ENCODE results near the gene ROR2. TPM values are rescaled to one million over a fixed set of nuclear protein-coding genes. Genes with fewer than 3 reads are reported as not detected.

The ROR2 gene
- total and polyA plus RNA-seq, 7 donors = 0.46 to 81.7 (median 51.4) TPM

DNA sequence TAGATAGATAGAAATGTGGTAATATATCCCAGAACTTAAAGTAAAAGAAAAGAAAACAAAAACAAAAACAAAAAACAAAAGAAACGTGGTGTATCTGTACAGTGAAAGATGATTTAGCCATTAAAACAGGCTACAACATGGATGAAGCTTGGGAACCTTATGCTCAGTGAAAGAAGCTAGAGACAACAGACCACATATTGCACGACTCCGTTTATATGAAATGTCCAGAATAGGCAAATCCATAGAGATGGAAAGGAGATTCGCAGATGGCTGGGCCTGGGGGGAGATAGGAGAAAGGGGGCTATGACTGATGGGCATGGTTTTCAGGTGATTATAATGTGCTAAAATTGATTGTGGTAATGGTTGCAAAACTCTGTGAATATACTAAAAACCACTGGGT is 86.6 kb downstream of the ROR2 start:
- DNase-seq = no peak
- TF ChIP-seq EP300 (IDR thresholded peaks at IDR 0.05) = no peak
- Histone ChIP-seq H3K36me3 (no peaks in the 10 kb centered on the region), H3K4me1 (peaks cover 0 to 45% (median 29%) of the 10 kb centered on the region in 4 donors), H3K4me3 (no peak overlapping the region), H3K9me3 (no peaks in the 10 kb centered on the region), H3K27ac (peak overlapping the region in 3 of 4 donors; percentile 64 to 90 (median 86)), H3K27me3 (no peaks in the 10 kb centered on the region)
- intact Hi-C loops (cut with DNase I) = no loop called here
- 83 to 84% methylated on average over 4 of the region's 4 CpGs for WGBS, 2 donors

DNA sequence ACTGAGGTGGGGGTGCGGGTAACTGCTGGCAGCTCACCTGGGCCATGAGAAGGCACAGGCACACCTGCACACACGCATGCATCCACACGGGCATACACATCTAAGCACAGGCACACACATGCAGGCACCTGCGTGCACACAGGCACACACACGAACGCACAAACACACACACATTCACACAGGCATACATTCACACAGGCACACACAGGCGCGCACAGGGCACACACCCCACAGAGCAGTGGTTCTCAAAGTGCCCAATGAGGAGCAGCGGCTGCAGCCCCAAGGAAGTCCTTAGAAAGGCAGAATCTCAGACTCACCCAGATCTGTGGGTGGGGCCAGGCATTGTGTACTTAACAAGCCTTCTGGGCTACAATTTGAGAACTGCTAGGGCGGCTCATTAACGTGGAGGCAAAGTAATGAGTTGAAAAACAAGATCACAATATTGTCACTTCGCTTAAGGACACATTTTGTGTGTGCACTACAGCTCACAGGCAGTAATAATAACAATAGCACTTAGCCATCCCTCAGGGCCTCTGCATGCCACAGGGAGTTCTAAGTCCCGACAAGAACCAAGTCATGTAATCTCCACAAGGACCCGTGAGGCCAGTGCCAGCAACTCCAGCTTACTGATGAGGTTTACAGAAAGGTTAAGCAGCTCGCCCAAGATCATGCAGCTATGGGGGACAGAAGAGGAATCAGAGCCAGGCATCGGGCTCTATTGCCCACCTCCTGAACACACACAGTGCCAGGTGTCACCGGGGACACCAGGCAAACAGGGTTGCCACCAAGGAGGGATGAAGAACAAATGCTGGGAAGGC is 91.6 kb downstream of the ROR2 start:
- H3K4me3 ChIP-seq = no peak overlapping the region

GRCh38 chr9:91857291-91858212 is 92.5 kb downstream of the ROR2 start:
- Histone ChIP-seq H3K4me1 (peaks cover 0 to 57% (median 38%) of the 10 kb centered on the region in 4 donors), H3K27ac (peak overlapping the region; percentile 57 to 77 (median 72)), H3K4me3 (no peak overlapping the region), H3K9me3 (no peaks in the 10 kb centered on the region), H3K27me3 (no peaks in the 10 kb centered on the region), H3K36me3 (no peaks in the 10 kb centered on the region)
- TF ChIP-seq CTCF (IDR thresholded peaks at IDR 0.05) (no peak), POLR2AphosphoS5 (IDR thresholded peaks at IDR 0.05) (peak in 1 of 4 donors; percentile 7), POLR2A (IDR thresholded peaks at IDR 0.05) (no peak), EP300 (IDR thresholded peaks at IDR 0.05) (no peak)
- 70 to 87% methylated on average over 27 of the region's 27 CpGs for WGBS, 2 donors
- intact Hi-C loops (cut with DNase I) = no loop called here
- DNase-seq = peak; percentile 73

More for the DNA sequence above, 91.6 kb downstream of the ROR2 start:
- H3K27ac ChIP-seq = peak overlapping the region in 3 of 4 donors; percentile 71 to 77 (median 74)
- whole genome bisulfite sequencing, 2 donors = 83 to 86% methylated on average over 17 of the region's 17 CpGs
- H3K4me1 ChIP-seq = peaks cover 0 to 57% (median 38%) of the 10 kb centered on the region in 4 donors
- no peaks in the 10 kb centered on the region for H3K9me3 ChIP-seq
- no peaks in the 10 kb centered on the region for H3K27me3 ChIP-seq
- no peaks in the 10 kb centered on the region for H3K36me3 ChIP-seq
- intact Hi-C loops (cut with DNase I) = no loop called here
- peak; percentile 71 for DNase-seq
- TF ChIP-seq EP300 (IDR thresholded peaks at IDR 0.05) = no peak
- TF ChIP-seq POLR2A (IDR thresholded peaks at IDR 0.05) = no peak
- no peak for TF ChIP-seq CTCF (IDR thresholded peaks at IDR 0.05)
- TF ChIP-seq POLR2AphosphoS5 (IDR thresholded peaks at IDR 0.05) = no peak

- 83 to 89% methylated on average over 5 of the region's 5 CpGs for WGBS, 2 donors
- DNase-seq = peak; percentile 64
- peak overlapping the region in 3 of 4 donors; percentile 71 to 77 (median 74) for H3K27ac ChIP-seq
- H3K4me3 ChIP-seq = no peak overlapping the region
- H3K27me3 ChIP-seq = no peaks in the 10 kb centered on the region
- intact Hi-C loops (cut with DNase I) = no loop called here
- no peaks in the 10 kb centered on the region for H3K9me3 ChIP-seq
- TF ChIP-seq POLR2AphosphoS5 (IDR thresholded peaks at IDR 0.05) (no peak), CTCF (IDR thresholded peaks at IDR 0.05) (no peak), EP300 (IDR thresholded peaks at IDR 0.05) (no peak), POLR2A (IDR thresholded peaks at IDR 0.05) (no peak)
- H3K4me1 ChIP-seq = peaks cover 0 to 57% (median 38%) of the 10 kb centered on the region in 4 donors
- no peaks in the 10 kb centered on the region for H3K36me3 ChIP-seq
These were observed 93.6 kb downstream of the ROR2 start for GRCh38 chr9:91856419-91856818.

GRCh38 chr9:91855196-91855595 is 94.8 kb downstream of the ROR2 start:
- Histone ChIP-seq H3K9me3 (no peaks in the 10 kb centered on the region), H3K4me1 (peaks cover 0 to 48% (median 38%) of the 10 kb centered on the region in 4 donors), H3K27me3 (no peaks in the 10 kb centered on the region), H3K36me3 (no peaks in the 10 kb centered on the region), H3K4me3 (no peak overlapping the region), H3K27ac (peak overlapping the region in 1 of 4 donors; percentile 23)
- no peak for TF ChIP-seq EP300 (IDR thresholded peaks at IDR 0.05)
- peak; percentile 26 for DNase-seq
- intact Hi-C loops (cut with DNase I) = no loop called here
- whole genome bisulfite sequencing, 2 donors = 86 to 89% methylated on average over 10 of the region's 10 CpGs
